Hematopoietic multipotent progenitor cell treated with erythropoietin and hydrocortisone succinate and interleukin-3 and kit ligand, for 6 days (in vitro differentiated cells): ENCODE results near the gene WDR26.

Experiments used
- DNase-seq: peaks from one replicate; pipeline ENCODE4 v3.0.0-alpha.2; 2015

Gene WDR26

GRCh38 chr1:224348137-224348536 is 86.5 kb downstream of the WDR26 start:
- DNase-seq, result no peak

DNA sequence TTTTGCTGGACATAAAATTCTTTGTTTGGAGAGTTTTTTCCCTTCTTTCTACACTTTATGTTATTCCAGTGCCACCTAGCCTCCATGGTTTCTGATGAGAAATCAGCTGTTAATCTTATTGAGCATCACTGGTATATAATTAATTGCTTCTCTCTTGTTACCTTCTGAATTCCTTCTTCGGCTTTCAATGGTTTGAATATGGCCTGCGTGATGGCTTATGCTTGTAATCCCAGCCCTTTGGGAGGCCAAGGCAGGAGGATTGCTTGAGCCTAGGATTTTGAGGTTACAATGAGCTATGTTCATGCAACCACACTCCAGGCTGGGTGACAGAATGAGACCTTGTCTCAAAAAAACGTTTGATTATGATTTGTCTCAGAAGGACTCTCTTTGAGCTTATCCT is 90.9 kb downstream of the WDR26 start:
- peak; percentile 38 for DNase-seq

DNA sequence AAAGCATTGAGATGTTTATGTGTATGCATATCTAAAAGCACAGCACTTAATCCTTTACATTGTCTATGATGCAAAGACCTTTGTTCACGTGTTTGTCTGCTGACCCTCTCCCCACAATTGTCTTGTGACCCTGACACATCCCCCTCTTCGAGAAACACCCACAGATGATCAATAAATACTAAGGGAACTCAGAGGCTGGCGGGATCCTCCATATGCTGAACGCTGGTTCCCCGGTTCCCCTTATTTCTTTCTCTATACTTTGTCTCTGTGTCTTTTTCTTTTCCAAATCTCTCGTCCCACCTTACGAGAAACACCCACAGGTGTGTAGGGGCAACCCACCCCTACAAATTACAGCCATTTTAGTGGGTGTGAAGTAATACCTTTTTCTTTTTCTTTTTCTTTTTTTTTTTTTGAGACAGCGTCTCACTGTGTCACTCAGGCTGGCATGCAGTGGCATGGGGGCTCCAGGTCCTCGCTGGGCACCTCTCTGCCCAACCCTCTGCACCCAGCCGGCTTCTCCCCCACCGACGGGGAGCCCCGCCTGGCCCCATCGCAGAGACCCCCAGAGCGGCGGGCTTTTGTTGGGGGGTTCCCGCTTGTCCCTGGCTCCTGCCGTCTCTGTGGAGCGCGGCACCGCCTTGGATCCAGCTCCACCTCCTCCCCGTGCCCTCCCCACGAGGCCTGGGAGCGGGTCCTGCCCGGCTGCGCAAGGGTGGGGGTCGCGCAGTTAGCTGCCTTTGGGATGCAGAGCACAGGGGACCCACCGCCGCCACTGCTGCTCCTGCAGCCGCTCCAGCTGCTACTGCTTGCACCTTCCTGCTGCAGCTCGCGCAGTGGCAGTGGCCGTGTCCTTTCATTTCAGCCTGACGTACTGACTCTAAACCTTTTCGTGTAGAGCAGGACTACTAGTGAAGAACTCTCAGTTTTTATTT is 93.9 kb downstream of the WDR26 start:
- peak; percentile 48 for DNase-seq

DNA sequence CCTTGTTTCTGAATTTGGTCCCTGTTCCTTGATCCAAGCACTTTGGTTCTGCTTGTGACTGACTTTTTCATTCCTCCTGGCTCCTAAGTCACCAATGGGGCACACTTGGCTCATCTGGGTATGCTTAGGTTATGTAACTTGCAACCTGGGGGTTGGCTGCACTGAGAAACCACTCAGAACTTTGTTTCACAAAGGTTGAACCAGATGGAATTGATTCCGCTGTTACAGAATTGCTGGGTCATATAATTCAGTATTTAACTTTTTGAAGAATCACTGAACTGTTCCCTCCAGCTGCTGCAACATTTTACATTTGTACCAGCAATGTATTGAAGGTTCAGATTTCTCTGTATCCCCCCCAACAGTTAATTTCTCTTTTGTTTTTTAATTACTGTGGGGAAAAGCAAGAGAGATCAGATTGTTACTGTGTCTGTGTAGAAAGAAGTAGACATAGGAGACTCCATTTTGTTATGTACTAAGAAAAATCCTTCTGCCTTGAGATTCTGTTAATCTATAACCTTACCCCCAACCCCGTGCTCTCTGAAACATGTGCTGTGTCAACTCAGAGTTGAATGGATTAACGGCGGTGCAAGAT is 95.1 kb downstream of the WDR26 start:
- DNase-seq, result no peak

GRCh38 chr1:224338150-224338838 is 96.3 kb downstream of the WDR26 start:
- DNase-seq, result peak; percentile 65
